ENCODE results near the gene ARHGEF19. TPM values are rescaled to one million over a fixed set of nuclear protein-coding genes. Genes with fewer than 3 reads are reported as not detected.

Gene ARHGEF19
- total RNA-seq, 4 donors from 2014 or later, result 33.0 to 83.8 (median 45.7) TPM

- Histone ChIP-seq H3K9me3 (no peaks in the 10 kb centered on the region), H3K36me3 (peaks cover 34% of the 10 kb centered on the region), H3K4me1 (peaks cover 82% of the 10 kb centered on the region), H3K27ac (peak overlapping the region; percentile 0), H3K27me3 (no peaks in the 10 kb centered on the region), H3K4me3 (peak overlapping the region; percentile 12)
- TF ChIP-seq POLR2A (IDR thresholded peaks at IDR 0.05) (no peak), CTCF (IDR thresholded peaks at IDR 0.05) (no peak), POLR2AphosphoS5 (IDR thresholded peaks at IDR 0.05) (no peak), EP300 (IDR thresholded peaks at IDR 0.05) (no peak)
- WGBS, result 67% methylated on average over 3 of the region's 9 CpGs
- DNase-seq (ENCODE audit: low spot score in 2 of 2), result no peak
Measured at GRCh38 chr1:16151196-16151994, 61.1 kb downstream of the ARHGEF19 start.

- no peaks in the 10 kb centered on the region for H3K9me3 ChIP-seq
- WGBS, result 71% methylated on average over 5 of the region's 6 CpGs
- peaks cover 34% of the 10 kb centered on the region for H3K36me3 ChIP-seq
- TF ChIP-seq CTCF (IDR thresholded peaks at IDR 0.05), result no peak
- TF ChIP-seq POLR2A (IDR thresholded peaks at IDR 0.05), result no peak
- TF ChIP-seq POLR2AphosphoS5 (IDR thresholded peaks at IDR 0.05), result no peak
- TF ChIP-seq EP300 (IDR thresholded peaks at IDR 0.05), result no peak
- H3K4me3 ChIP-seq, result no peak overlapping the region
- H3K27me3 ChIP-seq, result no peaks in the 10 kb centered on the region
- DNase-seq (ENCODE audit: low spot score in 2 of 2), result no peak
- H3K4me1 ChIP-seq, result peaks cover 83% of the 10 kb centered on the region
- H3K27ac ChIP-seq, result peak overlapping the region; percentile 32
Measured at GRCh38 chr1:16150508-16150907, 61.9 kb downstream of the ARHGEF19 start.

- no peak overlapping the region for H3K27ac ChIP-seq
- H3K4me3 ChIP-seq, result no peak overlapping the region
- DNase-seq (ENCODE audit: low spot score in 2 of 2), result no peak
- 79% methylated on average over 12 of the region's 12 CpGs for WGBS
- H3K4me1 ChIP-seq, result peaks cover 83% of the 10 kb centered on the region
- no peaks in the 10 kb centered on the region for H3K27me3 ChIP-seq
- H3K9me3 ChIP-seq, result no peaks in the 10 kb centered on the region
- peaks cover 34% of the 10 kb centered on the region for H3K36me3 ChIP-seq
- TF ChIP-seq EP300 (IDR thresholded peaks at IDR 0.05) (no peak), POLR2AphosphoS5 (IDR thresholded peaks at IDR 0.05) (no peak), CTCF (IDR thresholded peaks at IDR 0.05) (no peak), POLR2A (IDR thresholded peaks at IDR 0.05) (no peak)
Measured at GRCh38 chr1:16149702-16150488, 62.6 kb downstream of the ARHGEF19 start.

GRCh38 chr1:16149146-16149545 lies 63.3 kb downstream of the ARHGEF19 start:
- Histone ChIP-seq H3K4me3 (no peak overlapping the region), H3K36me3 (peaks cover 34% of the 10 kb centered on the region), H3K27ac (no peak overlapping the region), H3K9me3 (no peaks in the 10 kb centered on the region), H3K27me3 (no peaks in the 10 kb centered on the region), H3K4me1 (peaks cover 84% of the 10 kb centered on the region)
- DNase-seq (ENCODE audit: low spot score in 2 of 2), result no peak
- TF ChIP-seq EP300 (IDR thresholded peaks at IDR 0.05) (no peak), POLR2AphosphoS5 (IDR thresholded peaks at IDR 0.05) (no peak), POLR2A (IDR thresholded peaks at IDR 0.05) (no peak), CTCF (IDR thresholded peaks at IDR 0.05) (no peak)
- WGBS, result 81% methylated on average over 7 of the region's 7 CpGs
